Adrenal gland (tissue), 12 donors: ENCODE data around the gene IL31RA. TPM values are rescaled to one million over a fixed set of nuclear protein-coding genes. Genes with fewer than 3 reads are reported as not detected.
A peak's percentile ranks its signal among the peaks of the same experiment; 100 is the strongest.

Experiments
- DNase-seq, 7 donors: peaks; one replicate each; pipeline ENCODE4 v3.0.0-alpha.2; 2019 to 2020
- H3K27ac ChIP-seq, 5 donors: fragments of 200-600 bp; sonication (generic) in 4 of 5; 1 replicate in 3 of 5; 2 replicates in 2 of 5; pipeline versions ENCODE4 v1.5.1 to v1.8.0; 2016 to 2020; ENCODE audit warnings: mild to moderate bottlenecking in 1 of 5
- H3K27me3 ChIP-seq: fragments of 200-600 bp; 2 replicates; pipeline ENCODE4 v1.8.0; 2021
- H3K36me3 ChIP-seq, 2 donors: fragments of 200-600 bp; replicated peaks in 1 of 2; 1 replicate in 1 of 2; 2 replicates in 1 of 2; pipeline versions ENCODE4 v1.5.1 to v1.8.0; 2018 to 2022
- H3K4me1 ChIP-seq, 2 donors: fragments of 200-600 bp; replicated peaks in 1 of 2; 1 replicate in 1 of 2; 2 replicates in 1 of 2; pipeline versions ENCODE4 v1.5.1 to v1.8.0; 2018 to 2021
- H3K4me3 ChIP-seq, 4 donors: fragments of 200-600 bp; sonication (generic) in 3 of 4; one replicate each; pipeline ENCODE4 v1.5.1; 2016 to 2018
- H3K9me3 ChIP-seq, 3 donors: fragments of 200-600 bp; sonication (generic) in 1 of 3; replicated peaks in 1 of 3; 1 replicate in 2 of 3; 2 replicates in 1 of 3; pipeline versions ENCODE4 v1.5.1 to v1.8.0; 2016 to 2021
- CTCF ChIP-seq, 6 experiments: fragments of 450-650 bp in 4 of 6; fragments of 200-600 bp in 2 of 6; sonication (generic) in 1 of 6; IDR thresholded peaks; 1 replicate in 5 of 6; 2 replicates in 1 of 6; pipeline versions ENCODE4 v1.5.1 to v1.8.0; 2016 to 2021; ENCODE audit warnings: antibody characterized with exemption in 6 of 6, mild to moderate bottlenecking in 2 of 6, moderate library complexity in 1 of 6
- POLR2A ChIP-seq, 2 donors: fragments of 450-650 bp; IDR thresholded peaks; one replicate each; pipeline ENCODE4 v1.6.1; 2017; ENCODE audit warnings: antibody characterized with exemption in 2 of 2, mild to moderate bottlenecking in 2 of 2, moderate library complexity in 1 of 2
- WGBS, 4 donors: extraction: QIAGEN DNeasy Blood & Tissue Kit in 2 of 4; methylation state at CpG; one replicate each; pipeline versions ENCODE4 v1.1.5 to v1.1.7; 2013 to 2017; 5-methylcytosine and 5-hydroxymethylcytosine counted together
- intact Hi-C, 2 donors: fragments of 100-400 bp; cut with DNase I; formaldehyde crosslinking; loops; one replicate each; pipeline versions ENCODE4 v1.14.1 to v1.15.0; 2022 to 2023
- polyA plus RNA-seq, 3 donors: library from polyadenylated mRNA; stranded (reverse); fragments of 200-250 nt in 2 of 3; fragments of 350-450 nt in 1 of 3; fragmentation: Illumina TruSeq in 1 of 3; extraction: RNeasy Lipid Tissue Mini Kit (QIAGEN cat#74804) in 1 of 3; gene quantifications; one replicate each; pipeline ENCODE4 v1.2.3, GENCODE V29; 2013 to 2014
- total RNA-seq, 9 donors: library from RNA; depleted of rRNA in 4 of 9; stranded (reverse); fragments of >200 nt in 4 of 9; fragments of 120-200 nt in 1 of 9; fragmentation: NEBNext Ultra II Directional in 1 of 9; extraction: Animal tissue kit (Norgen Biotek cat#: 25700) in 1 of 9; gene quantifications; one replicate each; pipeline versions ENCODE4 v1.1.0 to v1.2.4, GENCODE V29; 2013 to 2023
- donor health status: healthy with polysubstance abuse.
- donor health status: Bipolar disorder and iron deficiency.
- donor health status: DM: yes; HTN: yes; CAD: no.
- donor health status: DM: no; HTN: no; CAD: no.
- donor health status: DM: no; HTN: no; CAD: no.
- donor health status: DM: yes; HTN: yes; CAD: no.

IL31RA gene
- total and polyA plus RNA-seq, 12 donors, result 0.05 to 0.61 TPM; not detected in 10

- Histone ChIP-seq H3K36me3 (no peaks in the 10 kb centered on the region), H3K27ac (no peak overlapping the region), H3K4me1 (no peaks in the 10 kb centered on the region), H3K4me3 (no peak overlapping the region), H3K27me3 (no peaks in the 10 kb centered on the region), H3K9me3 (no peaks in the 10 kb centered on the region)
- intact Hi-C loops, result no loop called here
- TF ChIP-seq POLR2A (IDR thresholded peaks at IDR 0.05) (no peak), CTCF (IDR thresholded peaks at IDR 0.05) (no peak)
- no peak for DNase-seq
- 74 to 89% (median 85%) methylated on average over 3 of the region's 3 CpGs for WGBS, 4 donors
Measured at GRCh38 chr5:55915783-55916182, 64.6 kb downstream of the IL31RA start.

GRCh38 chr5:55916986-55917385 is 65.8 kb downstream of the IL31RA start:
- H3K36me3 ChIP-seq, result no peaks in the 10 kb centered on the region
- H3K4me3 ChIP-seq, result no peak overlapping the region
- no peaks in the 10 kb centered on the region for H3K4me1 ChIP-seq
- no peak overlapping the region for H3K27ac ChIP-seq
- 70 to 92% (median 72%) methylated on average over 9 to 10 of the region's 10 CpGs for WGBS, 4 donors
- intact Hi-C loops, result no loop called here
- no peaks in the 10 kb centered on the region for H3K9me3 ChIP-seq
- no peak for TF ChIP-seq POLR2A (IDR thresholded peaks at IDR 0.05)
- no peak for TF ChIP-seq CTCF (IDR thresholded peaks at IDR 0.05)
- DNase-seq, result no peak
- H3K27me3 ChIP-seq, result no peaks in the 10 kb centered on the region

- H3K36me3 ChIP-seq, result no peaks in the 10 kb centered on the region
- no peaks in the 10 kb centered on the region for H3K9me3 ChIP-seq
- WGBS, 4 donors, result 88 to 94% (median 89%) methylated on average over 5 of the region's 5 CpGs
- H3K4me3 ChIP-seq, result no peak overlapping the region
- intact Hi-C loops, result no loop called here
- no peaks in the 10 kb centered on the region for H3K27me3 ChIP-seq
- H3K4me1 ChIP-seq, result no peaks in the 10 kb centered on the region
- TF ChIP-seq POLR2A (IDR thresholded peaks at IDR 0.05) (no peak), CTCF (IDR thresholded peaks at IDR 0.05) (no peak)
- DNase-seq, result no peak
- no peak overlapping the region for H3K27ac ChIP-seq
Measured at GRCh38 chr5:55917402-55918086, 66.4 kb downstream of the IL31RA start.

GRCh38 chr5:55918087-55919035 is 67.2 kb downstream of the IL31RA start:
- peak in 3 of 7 donors; percentile 24 to 48 (median 33) for DNase-seq
- no peak overlapping the region for H3K4me3 ChIP-seq
- no peak overlapping the region for H3K27ac ChIP-seq
- intact Hi-C loops, result no loop called here
- H3K27me3 ChIP-seq, result no peaks in the 10 kb centered on the region
- WGBS, 4 donors, result 83 to 88% (median 86%) methylated on average over 17 of the region's 17 CpGs
- H3K9me3 ChIP-seq, result no peaks in the 10 kb centered on the region
- H3K36me3 ChIP-seq, result no peaks in the 10 kb centered on the region
- no peaks in the 10 kb centered on the region for H3K4me1 ChIP-seq
- TF ChIP-seq CTCF (IDR thresholded peaks at IDR 0.05), result no peak
- TF ChIP-seq POLR2A (IDR thresholded peaks at IDR 0.05), result no peak
